Duodenal mucosa (tissue), 2 donors: ENCODE data around the gene TNFRSF18.
"Not testable (repeated sequence)": the region's sequence is repeated elsewhere in the genome, so short reads cannot be mapped to it uniquely, and the experiment has no call there.

ENCODE experiments used
- H3K27ac ChIP-seq: one replicate; pipeline ENCODE4 v1.7.0; 2013; ENCODE audit warnings: low read depth, low read length
- H3K27me3 ChIP-seq, 2 donors: one replicate each; pipeline ENCODE4 v1.7.0; 2013; ENCODE audit warnings: low read length in 2 of 2, control low read depth in 1 of 2; ENCODE audit not compliant: insufficient read depth in 2 of 2, control insufficient read depth in 1 of 2
- H3K36me3 ChIP-seq, 2 donors: one replicate each; pipeline ENCODE4 v1.7.0; 2013; ENCODE audit warnings: low read length in 2 of 2, control low read depth in 1 of 2; ENCODE audit not compliant: insufficient read depth in 2 of 2, control insufficient read depth in 1 of 2
- H3K4me1 ChIP-seq, 2 donors: one replicate each; pipeline ENCODE4 v1.7.0; 2013; ENCODE audit warnings: low read length in 2 of 2, control low read depth in 1 of 2; ENCODE audit not compliant: insufficient read depth in 2 of 2, control insufficient read depth in 1 of 2
- H3K4me3 ChIP-seq, 2 donors: one replicate each; pipeline ENCODE4 v1.7.0; 2013; ENCODE audit warnings: low read length in 2 of 2, low read depth in 1 of 2
- H3K9ac ChIP-seq, 2 donors: one replicate each; pipeline ENCODE4 v1.7.0; 2013; ENCODE audit warnings: low read length in 2 of 2, low read depth in 1 of 2
- H3K9me3 ChIP-seq, 2 donors: one replicate each; pipeline ENCODE4 v1.7.0; 2013; ENCODE audit warnings: low read length in 2 of 2, control low read depth in 1 of 2; ENCODE audit not compliant: control insufficient read depth in 1 of 2

TNFRSF18 gene

GRCh38 chr1:1177452-1178206, 28.8 kb downstream of the TNFRSF18 start:
- Histone ChIP-seq H3K9ac (no peak overlapping the region), H3K27ac (no peak overlapping the region), H3K27me3 (no peaks in the 10 kb centered on the region), H3K4me1 (peaks cover 0 to 3% of the 10 kb centered on the region in 2 donors), H3K36me3 (no peaks in the 10 kb centered on the region), H3K4me3 (no peak overlapping the region), H3K9me3 (no peaks in the 10 kb centered on the region)

- peaks cover 0 to 4% of the 10 kb centered on the region in 2 donors for H3K27me3 ChIP-seq
- H3K36me3 ChIP-seq, result no peaks in the 10 kb centered on the region
- H3K9ac ChIP-seq, result no peak overlapping the region
- no peak overlapping the region for H3K4me3 ChIP-seq
- peaks cover 0 to 3% of the 10 kb centered on the region in 2 donors for H3K4me1 ChIP-seq
- H3K27ac ChIP-seq, result no peak overlapping the region
- H3K9me3 ChIP-seq, result no peaks in the 10 kb centered on the region
Observed at GRCh38 chr1:1176931-1177330, 29.5 kb downstream of the TNFRSF18 start.

- H3K4me1 ChIP-seq, H3K27ac ChIP-seq, H3K9ac ChIP-seq, H3K27me3 ChIP-seq, H3K9me3 ChIP-seq, H3K4me3 ChIP-seq, H3K36me3 ChIP-seq: not testable (repeated sequence)
Observed at GRCh38 chr1:1176063-1176761, 30.2 kb downstream of the TNFRSF18 start.

GRCh38 chr1:1175221-1176062, 30.9 kb downstream of the TNFRSF18 start:
- Histone ChIP-seq H3K9ac (no peak overlapping the region), H3K36me3 (no peaks in the 10 kb centered on the region), H3K27ac (no peak overlapping the region), H3K27me3 (peaks cover 0 to 4% of the 10 kb centered on the region in 2 donors), H3K9me3 (no peaks in the 10 kb centered on the region), H3K4me1 (peaks cover 0 to 3% of the 10 kb centered on the region in 2 donors), H3K4me3 (no peak overlapping the region)

GRCh38 chr1:1173793-1174415, 32.5 kb downstream of the TNFRSF18 start, which contains the start of gene TTLL10:
Gene TTLL10, plus strand, starts transcription at chr1:1173880. Its CDS starts 5,336 bp downstream, at chr1:1179216.
- H3K4me3 ChIP-seq, result no peak within 1 kb of the TSS
- H3K27me3 ChIP-seq, result peaks cover 0 to 4% of the 10 kb centered on the region in 2 donors
- peaks cover 0 to 4% of the 10 kb centered on the region in 2 donors for H3K36me3 ChIP-seq
- no peak within 1 kb of the TSS for H3K27ac ChIP-seq
- peaks cover 0 to 3% of the 10 kb centered on the region in 2 donors for H3K4me1 ChIP-seq
- H3K9me3 ChIP-seq, result no peaks in the 10 kb centered on the region
- H3K9ac ChIP-seq, result no peak within 1 kb of the TSS

GRCh38 chr1:1173061-1173792, 33.2 kb downstream of the TNFRSF18 start:
- Histone ChIP-seq H3K36me3 (peaks cover 3 to 4% of the 10 kb centered on the region in 2 donors), H3K4me1 (peaks cover 1 to 3% of the 10 kb centered on the region in 2 donors), H3K4me3 (no peak overlapping the region), H3K9me3 (no peaks in the 10 kb centered on the region), H3K9ac (no peak overlapping the region), H3K27ac (no peak overlapping the region), H3K27me3 (peaks cover 0 to 4% of the 10 kb centered on the region in 2 donors)

GRCh38 chr1:1171546-1172340, 34.6 kb downstream of the TNFRSF18 start:
- no peak overlapping the region for H3K9ac ChIP-seq
- H3K4me1 ChIP-seq, result peaks cover 3 to 8% of the 10 kb centered on the region in 2 donors
- no peak overlapping the region for H3K27ac ChIP-seq
- no peaks in the 10 kb centered on the region for H3K9me3 ChIP-seq
- H3K27me3 ChIP-seq, result peaks cover 0 to 4% of the 10 kb centered on the region in 2 donors
- peaks cover 4% of the 10 kb centered on the region in 2 donors for H3K36me3 ChIP-seq
- no peak overlapping the region for H3K4me3 ChIP-seq

GRCh38 chr1:1171161-1171545, 35.2 kb downstream of the TNFRSF18 start:
- H3K9ac ChIP-seq, result no peak overlapping the region
- peaks cover 3 to 9% of the 10 kb centered on the region in 2 donors for H3K4me1 ChIP-seq
- H3K9me3 ChIP-seq, result no peaks in the 10 kb centered on the region
- no peak overlapping the region for H3K27ac ChIP-seq
- peaks cover 0 to 4% of the 10 kb centered on the region in 2 donors for H3K27me3 ChIP-seq
- peaks cover 4% of the 10 kb centered on the region in 2 donors for H3K36me3 ChIP-seq
- H3K4me3 ChIP-seq, result no peak overlapping the region
